HG03196 (cell line): Measurements from ENCODE around the gene ALDH3B2.
"Not testable (repeated sequence)": the region's sequence is repeated elsewhere in the genome, so short reads cannot be mapped to it uniquely, and the experiment has no call there.

Source experiments
- ATAC-seq: cut with Tn5 transposase; IDR thresholded peaks from one replicate; pipeline ENCODE4 v1.9.1; 2021; ENCODE audit not compliant: unreplicated experiment

Gene ALDH3B2

DNA sequence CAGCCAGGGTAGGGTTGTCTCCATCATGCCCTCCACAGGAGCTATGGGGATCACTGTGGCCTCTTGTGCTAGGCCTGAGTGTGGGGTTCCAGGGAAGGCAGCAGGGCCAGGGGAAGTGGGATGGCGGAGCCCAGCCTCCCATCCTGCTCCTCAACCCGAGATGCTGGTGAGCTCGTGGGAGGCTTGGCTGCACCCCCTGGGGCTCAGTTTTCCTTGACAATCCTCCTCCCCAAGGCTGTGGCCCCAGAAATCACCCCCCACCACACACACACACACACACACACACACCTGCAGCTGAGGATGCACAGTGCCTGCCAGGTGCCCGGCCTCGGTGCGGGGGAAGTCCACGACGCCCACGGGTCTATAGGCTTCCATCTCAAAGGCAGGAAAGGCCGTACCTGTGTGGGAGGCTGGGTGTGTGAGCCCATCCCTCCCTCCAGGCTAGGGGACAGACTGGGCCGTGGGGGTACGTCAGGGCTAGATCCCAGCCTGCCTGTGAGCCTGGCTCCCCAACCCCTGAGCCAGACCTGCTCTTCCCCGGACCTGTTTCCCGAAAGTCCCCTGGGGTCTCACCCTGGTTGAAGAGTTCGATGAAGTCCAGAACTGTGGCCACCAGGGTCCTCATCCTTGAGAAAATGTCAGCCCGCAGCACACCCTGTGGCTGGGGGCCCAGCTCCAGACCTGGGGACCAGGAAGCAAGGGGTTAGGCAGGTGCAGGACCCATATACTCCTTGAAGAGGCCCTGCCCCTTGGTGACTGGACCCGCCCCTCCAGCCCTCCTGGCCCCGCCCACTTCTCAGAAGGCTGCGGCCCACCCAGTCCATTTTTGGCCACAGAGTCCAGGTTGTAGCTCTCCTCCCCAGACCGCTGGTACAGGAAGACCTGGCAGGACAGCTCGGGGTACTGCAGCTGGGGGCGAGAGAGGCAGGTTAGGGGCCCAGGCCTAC is 29.7 kb downstream of the ALDH3B2 start:
- no peak for ATAC-seq

- ATAC-seq: no peak
Measured at GRCh38 chr11:67644042-67644441, 30.4 kb downstream of the ALDH3B2 start.

- ATAC-seq: no peak
Measured at GRCh38 chr11:67642173-67643120, 32.0 kb downstream of the ALDH3B2 start.

DNA sequence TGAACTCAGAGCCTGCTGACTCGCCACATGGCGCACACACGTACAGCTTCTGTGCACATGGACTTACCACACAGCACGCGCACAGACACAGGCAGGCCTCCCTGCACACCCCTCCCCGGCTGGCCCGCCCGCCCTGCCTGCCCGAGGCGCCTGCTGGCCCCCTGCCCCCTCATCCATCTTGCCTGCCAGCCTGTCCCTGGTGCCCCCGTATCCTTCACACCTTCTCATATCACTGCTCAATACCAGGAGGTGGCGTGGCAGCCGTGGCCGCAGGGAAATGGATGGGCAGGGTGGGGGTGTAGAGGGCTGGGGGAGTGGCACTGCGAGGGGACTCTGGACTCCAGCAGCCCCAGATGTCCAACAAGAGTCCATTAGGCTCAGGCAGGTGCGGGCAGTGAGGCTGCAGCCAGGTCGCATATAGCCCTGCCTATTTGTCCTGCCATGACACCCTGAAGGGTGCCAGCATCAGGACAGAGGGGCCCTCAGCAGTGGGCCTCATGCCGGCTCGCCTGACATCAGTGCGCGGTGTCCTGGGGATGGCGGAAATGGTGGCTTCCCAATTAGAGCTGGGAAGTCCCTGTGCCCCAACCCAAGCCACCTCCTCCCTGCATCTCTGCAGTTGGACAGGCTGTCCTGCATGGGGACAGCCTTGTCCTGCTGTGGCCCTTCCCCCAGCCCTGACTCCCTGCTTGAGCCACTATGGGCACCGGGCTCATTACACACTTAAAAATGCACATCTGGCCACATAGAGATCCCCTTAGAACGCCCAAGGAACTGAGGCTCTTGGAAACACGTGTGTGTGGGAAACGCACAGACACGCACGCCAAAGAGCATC is 32.9 kb downstream of the ALDH3B2 start:
- no peak for ATAC-seq

DNA sequence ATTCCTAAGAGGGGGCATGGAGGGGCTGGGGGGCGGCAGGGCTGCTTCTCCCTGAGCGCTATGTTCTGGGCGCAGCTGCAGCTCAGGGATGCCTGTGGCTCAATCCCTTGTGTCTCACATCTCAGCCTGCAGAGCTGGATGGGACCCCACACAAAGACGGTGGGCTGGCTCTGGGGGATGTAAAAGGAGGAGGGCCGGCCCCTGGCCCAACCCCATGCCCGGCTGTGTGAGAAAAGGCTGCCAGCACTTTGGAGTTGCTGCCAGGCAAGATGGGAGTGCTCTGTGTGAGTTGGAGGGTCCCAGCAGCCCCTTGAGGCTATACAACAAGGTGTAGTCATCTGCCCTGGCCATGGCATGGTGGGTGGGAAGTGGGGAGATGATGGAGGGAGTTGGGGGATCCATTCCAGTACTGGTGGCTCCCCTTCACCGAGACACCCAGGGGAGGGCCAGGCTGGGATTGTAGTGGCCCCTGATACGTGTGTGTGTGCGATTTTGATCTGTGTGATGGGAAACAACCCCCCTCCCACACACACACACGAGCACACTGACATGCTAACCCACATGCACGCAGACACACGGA is 33.6 kb downstream of the ALDH3B2 start:
- no peak for ATAC-seq

DNA sequence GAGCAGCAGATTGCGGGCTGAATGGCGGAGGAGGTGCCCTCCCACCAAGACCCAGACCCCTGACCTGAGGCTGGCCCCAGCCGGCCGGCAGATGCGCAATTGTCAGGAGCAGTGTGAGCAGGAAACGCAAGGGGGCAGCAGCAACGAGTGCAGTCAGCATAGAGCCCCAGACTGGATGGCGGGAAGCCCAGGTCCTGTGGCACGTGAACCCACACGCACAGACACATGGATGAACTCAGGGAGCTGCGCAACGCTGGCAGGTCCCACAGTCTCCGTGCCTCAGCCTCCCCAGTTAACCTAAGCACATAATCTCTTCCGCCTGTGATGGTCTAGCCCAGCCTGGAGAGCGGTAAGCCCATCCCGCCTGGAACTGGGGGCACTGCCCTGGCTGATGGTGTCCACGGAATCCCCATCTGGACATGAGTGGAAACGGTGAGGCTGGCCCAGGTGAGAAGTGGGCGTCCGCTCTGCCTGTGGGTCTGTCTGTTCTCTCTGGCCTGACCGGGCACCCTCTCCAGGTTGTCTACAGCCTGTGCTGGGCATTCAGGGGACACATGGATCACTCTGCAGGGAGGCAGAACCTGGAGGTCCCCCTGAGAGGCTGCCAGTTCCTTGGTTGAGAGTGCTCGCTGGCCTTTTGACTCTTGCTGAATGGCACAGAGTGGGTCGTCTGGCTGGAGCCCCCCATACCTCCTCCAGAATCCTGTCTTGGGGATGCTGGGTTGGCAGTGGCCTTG is 34.2 kb downstream of the ALDH3B2 start:
- ATAC-seq: no peak

- no peak for ATAC-seq
Measured at GRCh38 chr11:67639438-67639859, 35.0 kb downstream of the ALDH3B2 start, which contains the start of gene TBX10. TBX10 (minus strand) TSS chr11:67639763; CDS start chr11:67639472, 291 bp downstream.

GRCh38 chr11:67638535-67639437 is 35.6 kb downstream of the ALDH3B2 start:
- ATAC-seq: no peak

DNA sequence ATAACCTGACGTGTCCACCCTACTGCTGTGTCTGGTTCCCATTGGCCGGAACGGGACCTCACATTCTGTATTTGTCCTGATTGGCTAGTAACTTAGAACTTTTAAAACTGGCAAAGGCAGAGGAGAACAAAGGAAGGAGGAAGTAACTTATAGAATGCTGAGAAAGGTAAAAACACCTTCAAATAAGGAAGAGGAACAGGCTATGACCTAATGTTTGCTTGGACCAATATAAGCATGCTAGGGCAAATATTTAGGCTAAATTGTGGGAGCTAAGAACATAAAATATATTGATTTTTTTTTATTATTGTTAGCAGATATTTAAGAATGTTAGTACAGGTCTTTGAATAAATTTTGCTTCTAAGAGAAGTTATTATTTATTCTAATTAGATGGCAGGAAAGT is 37.0 kb downstream of the ALDH3B2 start:
- ATAC-seq: not testable (repeated sequence)

DNA sequence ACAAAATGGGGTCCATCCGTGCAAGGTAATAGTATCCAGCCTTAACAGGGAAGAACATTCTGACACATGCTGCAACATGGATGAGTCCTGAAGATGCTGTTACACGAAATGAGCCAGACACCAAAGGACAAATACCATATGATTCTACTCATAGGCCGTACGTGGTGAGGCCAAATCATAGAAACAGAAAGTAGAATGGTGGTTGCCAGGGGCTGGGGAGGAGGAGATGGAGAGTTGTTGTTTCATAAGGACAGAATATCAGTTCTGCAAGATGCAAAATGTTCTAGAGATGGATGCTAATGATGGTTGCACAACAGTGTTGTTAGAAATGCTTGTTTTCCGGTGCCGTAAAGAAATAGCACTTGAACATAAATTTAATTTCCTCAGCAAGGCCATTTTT is 37.5 kb downstream of the ALDH3B2 start:
- ATAC-seq: no peak

DNA sequence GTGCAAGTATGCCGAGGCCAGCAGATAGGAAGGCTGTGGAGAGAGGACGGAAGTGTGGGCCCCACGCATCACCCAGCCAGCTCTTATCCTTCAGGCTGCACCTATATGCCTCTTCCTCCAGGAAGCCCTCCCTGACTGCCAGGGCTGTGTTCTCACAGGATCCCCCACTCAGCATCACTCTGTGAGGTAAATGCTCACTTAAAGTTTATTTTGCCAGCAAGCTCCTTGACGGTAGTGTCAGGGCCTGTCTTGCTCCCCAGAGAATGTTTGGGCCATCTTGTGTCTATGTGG is 39.2 kb downstream of the ALDH3B2 start:
- no peak for ATAC-seq

GRCh38 chr11:67634366-67635230 is 39.8 kb downstream of the ALDH3B2 start:
- no peak for ATAC-seq

GRCh38 chr11:67633758-67634365 is 40.6 kb downstream of the ALDH3B2 start:
- ATAC-seq: no peak

DNA sequence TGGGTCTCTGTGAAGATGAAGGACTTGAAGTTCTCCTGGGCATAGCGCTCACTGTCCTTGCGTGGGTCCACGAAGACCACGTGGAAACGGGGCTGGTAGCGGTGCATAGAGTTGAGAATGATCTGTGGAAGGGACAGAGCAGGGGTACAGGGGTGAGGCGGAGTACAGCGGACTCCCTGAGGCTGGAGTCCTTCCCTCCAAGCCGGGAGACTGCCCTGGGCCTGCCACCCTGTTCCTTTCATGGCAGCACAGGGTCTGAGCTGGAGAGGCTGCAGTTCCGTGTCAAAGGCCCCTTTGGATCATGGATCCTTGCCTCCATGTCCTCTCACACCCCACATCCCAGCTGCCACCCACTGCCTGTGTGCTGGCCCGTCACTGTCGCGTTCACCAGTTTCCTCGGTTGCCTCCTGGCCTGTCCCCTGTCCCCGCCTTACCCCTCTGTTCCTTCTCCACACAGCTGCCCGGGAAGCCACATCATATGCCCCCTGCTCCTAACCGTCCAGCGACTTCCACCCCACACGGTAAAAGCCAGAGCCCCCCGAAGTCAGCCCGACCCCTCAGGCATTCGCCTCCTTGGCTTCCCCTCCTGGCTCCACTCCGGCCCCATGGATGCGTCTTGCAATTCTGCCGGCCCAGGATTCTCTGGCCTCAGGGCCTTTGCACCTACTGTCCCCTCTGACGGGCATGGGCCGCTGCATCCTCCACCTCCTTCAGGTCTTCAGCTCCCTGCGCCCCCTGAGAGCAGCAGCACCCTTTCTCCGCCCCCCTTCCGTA is 41.3 kb downstream of the ALDH3B2 start:
- no peak for ATAC-seq

DNA sequence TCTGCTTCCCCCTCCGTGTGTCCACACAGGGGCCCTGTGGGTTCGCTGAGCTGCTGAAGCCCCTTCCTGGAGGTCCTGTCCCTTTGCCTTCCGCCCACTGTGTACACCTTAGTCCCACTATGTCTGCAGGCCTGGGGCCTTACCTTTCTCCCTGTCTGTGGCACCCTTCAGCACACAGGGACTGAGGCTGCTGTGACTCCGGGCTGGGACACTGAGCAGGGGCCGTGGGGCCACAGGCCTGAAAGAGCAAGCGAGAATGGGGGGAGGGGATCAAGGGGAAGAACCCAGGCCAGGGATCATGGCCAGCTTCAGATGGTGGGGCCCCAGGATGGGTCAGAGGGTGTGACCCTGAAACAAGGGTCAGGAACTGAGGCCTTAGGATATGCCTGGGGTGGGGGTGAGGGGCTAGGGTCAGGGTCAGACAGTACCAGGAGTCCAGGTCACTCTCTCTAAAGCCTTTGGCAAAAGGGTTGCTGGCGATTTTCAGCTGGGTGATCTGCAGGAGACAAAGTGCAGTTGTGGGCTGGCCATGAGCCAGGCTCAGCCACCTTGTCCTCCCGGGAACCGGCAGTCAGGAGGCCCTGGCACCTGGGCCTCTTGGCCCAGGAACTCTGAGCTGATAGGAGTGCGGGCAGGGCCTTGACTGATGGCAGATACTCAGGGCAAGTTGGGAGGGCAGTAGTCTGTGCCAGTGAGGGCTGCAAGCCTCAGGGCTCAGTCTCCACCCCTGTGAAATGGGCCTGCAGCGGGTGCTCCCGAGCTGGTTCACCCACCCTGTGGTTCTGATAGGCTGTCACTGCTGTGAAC is 42.0 kb downstream of the ALDH3B2 start:
- ATAC-seq: no peak

GRCh38 chr11:67631853-67632174 is 42.6 kb downstream of the ALDH3B2 start:
- ATAC-seq: no peak
